DOHH2 (cell line): ENCODE results near the gene SCARF1.

Source experiments
- H3F3A ChIP-seq: fragments of 200-600 bp; sonication (generic), shearing (Covaris generic); 2 replicates; pipeline ENCODE4 v1.6.0; 2016; ENCODE audit warnings: antibody characterized with exemption, mild to moderate bottlenecking; ENCODE audit not compliant: control insufficient read depth, insufficient read depth
- H3K27ac ChIP-seq: fragments of 200-600 bp; sonication (generic); 2 replicates; pipeline ENCODE4 v1.5.1; 2014; ENCODE audit warnings: low read depth, mild to moderate bottlenecking, low read length, moderate library complexity
- H3K27me3 ChIP-seq: fragments of 200-600 bp; sonication (generic); 2 replicates; pipeline ENCODE4 v1.6.1; 2014; ENCODE audit warnings: mild to moderate bottlenecking, low read length, mixed read lengths; ENCODE audit not compliant: control insufficient read depth
- H3K36me3 ChIP-seq: fragments of 200-600 bp; sonication (generic); 2 replicates; pipeline ENCODE4 v1.6.1; 2014; ENCODE audit warnings: mild to moderate bottlenecking, low read length, moderate library complexity, mixed read lengths; ENCODE audit not compliant: control insufficient read depth
- H3K4me1 ChIP-seq: fragments of 200-600 bp; sonication (generic); 2 replicates; pipeline ENCODE4 v1.6.1; 2014; ENCODE audit warnings: mild to moderate bottlenecking, low read length, mixed read lengths; ENCODE audit not compliant: control insufficient read depth
- H3K4me2 ChIP-seq: fragments of 200-600 bp; sonication (generic); 2 replicates; pipeline ENCODE4 v1.6.0; 2014; ENCODE audit warnings: mild to moderate bottlenecking, low read length, moderate library complexity
- H3K4me3 ChIP-seq: fragments of 200-600 bp; sonication (generic); 2 replicates; pipeline ENCODE4 v1.5.1; 2014; ENCODE audit warnings: mild to moderate bottlenecking, low read length, mixed read lengths
- H3K79me2 ChIP-seq: fragments of 200-600 bp; sonication (generic); 2 replicates; pipeline ENCODE4 v1.6.1; 2014; ENCODE audit warnings: mild to moderate bottlenecking, low read length, mixed read lengths; ENCODE audit not compliant: control insufficient read depth
- H3K9me2 ChIP-seq: fragments of 200-600 bp; sonication (generic); replicated peaks from 2 replicates; pipeline ENCODE4 v1.6.1; 2014; ENCODE audit warnings: mild to moderate bottlenecking, low read length, mixed read lengths; ENCODE audit not compliant: control insufficient read depth
- H3K9me3 ChIP-seq: fragments of 200-600 bp; sonication (generic); 2 replicates; pipeline ENCODE4 v1.6.1; 2014; ENCODE audit warnings: antibody characterized with exemption, low read length, mixed read lengths; ENCODE audit not compliant: control insufficient read depth, insufficient read depth
- H4K20me1 ChIP-seq: fragments of 200-600 bp; sonication (generic); 2 replicates; pipeline ENCODE4 v1.6.0; 2014; ENCODE audit warnings: low read depth, mild to moderate bottlenecking, antibody characterized with exemption, low read length, moderate library complexity; ENCODE audit not compliant: control insufficient read depth, insufficient read depth
- CTCF ChIP-seq: fragments of 200-600 bp; sonication (generic); IDR thresholded peaks from one replicate; pipeline ENCODE4 v1.5.1; 2014; ENCODE audit warnings: antibody characterized with exemption, mild to moderate bottlenecking, low read depth, low read length; ENCODE audit not compliant: poor library complexity, severe bottlenecking
- EZH2phosphoT487 ChIP-seq: fragments of 200-600 bp; sonication (generic); IDR thresholded peaks from 2 replicates; pipeline ENCODE4 v1.6.1; 2017; ENCODE audit warnings: borderline replicate concordance, mild to moderate bottlenecking, antibody characterized with exemption, low read length, moderate library complexity, mixed read lengths

SCARF1 gene

GRCh38 chr17:1635675-1636465, 9.7 kb downstream of the SCARF1 start:
- Histone ChIP-seq H3K9me2 (no peaks in the 10 kb centered on the region), H3K4me2 (no peak overlapping the region), H3K4me1 (peaks cover 20% of the 10 kb centered on the region), H3K27me3 (no peaks in the 10 kb centered on the region), H3K27ac (no peak overlapping the region), H3K36me3 (no peaks in the 10 kb centered on the region), H4K20me1 (no peaks in the 10 kb centered on the region), H3K4me3 (no peak overlapping the region), H3K79me2 (no peaks in the 10 kb centered on the region), H3K9me3 (no peaks in the 10 kb centered on the region), H3F3A (peaks cover 16% of the 10 kb centered on the region)
- no peak for TF ChIP-seq EZH2phosphoT487
- no peak for TF ChIP-seq CTCF

GRCh38 chr17:1634841-1635650, 10.5 kb downstream of the SCARF1 start:
- Histone ChIP-seq H3K9me3 (no peaks in the 10 kb centered on the region), H3K79me2 (no peaks in the 10 kb centered on the region), H3K36me3 (no peaks in the 10 kb centered on the region), H3K27ac (no peak overlapping the region), H3K27me3 (no peaks in the 10 kb centered on the region), H3F3A (peaks cover 23% of the 10 kb centered on the region), H3K4me1 (peaks cover 28% of the 10 kb centered on the region), H4K20me1 (no peaks in the 10 kb centered on the region), H3K4me2 (no peak overlapping the region), H3K9me2 (no peaks in the 10 kb centered on the region), H3K4me3 (no peak overlapping the region)
- TF ChIP-seq CTCF (no peak), EZH2phosphoT487 (no peak)

GRCh38 chr17:1630662-1631061, 14.9 kb downstream of the SCARF1 start:
- Histone ChIP-seq H3K79me2 (peaks cover 31% of the 10 kb centered on the region), H3K36me3 (peaks cover 26% of the 10 kb centered on the region), H3K4me1 (peaks cover 50% of the 10 kb centered on the region), H3K9me3 (no peaks in the 10 kb centered on the region), H4K20me1 (no peaks in the 10 kb centered on the region), H3K4me3 (peak overlapping the region; percentile 94), H3K27me3 (no peaks in the 10 kb centered on the region), H3K9me2 (no peaks in the 10 kb centered on the region), H3F3A (peaks cover 26% of the 10 kb centered on the region), H3K27ac (peak overlapping the region; percentile 25; the same call in 1 of the 2 replicates), H3K4me2 (peak overlapping the region; percentile 85)
- TF ChIP-seq CTCF: no peak
- TF ChIP-seq EZH2phosphoT487: no peak
